ENCODE results near the gene RGS13.

DNA sequence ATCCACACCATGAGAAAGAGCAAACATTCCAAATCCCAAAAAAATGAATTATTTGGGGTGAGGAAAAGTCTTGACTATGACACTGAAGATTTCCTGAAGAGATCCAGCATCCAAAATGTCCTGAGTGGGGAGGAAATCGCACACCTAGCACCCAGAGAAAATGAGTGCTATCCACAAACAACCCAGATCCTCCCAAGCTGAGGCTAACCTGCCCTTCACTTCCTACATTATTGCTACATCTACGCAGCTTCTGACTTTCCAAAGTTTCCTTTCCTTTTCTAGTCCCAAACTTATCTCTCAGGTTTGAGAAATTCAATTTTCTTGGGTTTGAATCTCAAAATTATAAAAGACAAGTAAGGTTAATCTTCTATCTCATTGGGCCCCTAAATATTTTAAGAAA lies 906 bp upstream of the RGS13 start:
- TF ChIP-seq SPI1 (IDR thresholded peaks at IDR 0.05; ENCODE audit: low read depth, low read length) (no peak), POLR2A (IDR thresholded peaks at IDR 0.05; ENCODE audit: low read depth, low read length) (no peak)
